Thoracic aorta (tissue), 2 donors: ENCODE measurements around the gene GALNT12. TPM values are rescaled to one million over a fixed set of nuclear protein-coding genes. Genes with fewer than 3 reads are reported as not detected.

Experiments
- ATAC-seq: fragments of 150-250 bp; one replicate; pipeline ENCODE4 v1.8.0; 2017; ENCODE audit warnings: low read depth; ENCODE audit not compliant: insufficient number of reproducible peaks, low FRiP score
- DNase-seq: peaks from one replicate; pipeline ENCODE4 v3.0.0-alpha.2; 2020; ENCODE audit warnings: low spot score
- H3K27ac ChIP-seq, 2 donors: fragments of 200-600 bp; sonication (generic); 1 replicate in 1 of 2; 2 replicates in 1 of 2; pipeline ENCODE4 v1.5.1; 2016; ENCODE audit warnings: mild to moderate bottlenecking in 2 of 2, moderate library complexity in 2 of 2
- H3K27me3 ChIP-seq: fragments of 200-600 bp; sonication (generic); replicated peaks from 2 replicates; pipeline ENCODE4 v1.6.0; 2016; ENCODE audit warnings: mild to moderate bottlenecking; ENCODE audit not compliant: insufficient read depth
- H3K36me3 ChIP-seq: fragments of 200-600 bp; sonication (generic); one replicate; pipeline ENCODE4 v1.5.1; 2016
- H3K4me1 ChIP-seq, 2 donors: fragments of 200-600 bp; sonication (generic); 1 replicate in 1 of 2; 2 replicates in 1 of 2; pipeline versions ENCODE4 v1.5.1 to v1.6.0; 2016; ENCODE audit warnings: low read depth in 2 of 2, mild to moderate bottlenecking in 1 of 2; ENCODE audit not compliant: control insufficient read depth in 1 of 2
- H3K4me3 ChIP-seq: fragments of 200-600 bp; sonication (generic); 2 replicates; pipeline ENCODE4 v1.5.1; 2016; ENCODE audit warnings: mild to moderate bottlenecking
- H3K9me3 ChIP-seq: fragments of 200-600 bp; sonication (generic); 2 replicates; pipeline ENCODE4 v1.5.1; 2016
- CTCF ChIP-seq: fragments of 200-600 bp; sonication (generic); IDR thresholded peaks from one replicate; pipeline ENCODE4 v1.5.1; 2019; ENCODE audit warnings: antibody characterized with exemption
- total RNA-seq, 2 donors: library from RNA; depleted of rRNA; stranded (reverse); fragments of >200 nt; gene quantifications; one replicate each; pipeline versions ENCODE4 v1.1.0 to v1.2.3, GENCODE V29; 2016

GALNT12 gene
- total RNA-seq, 2 donors from 2014 or later = 6.8 to 30.1 TPM

- Histone ChIP-seq H3K4me3 (no peak overlapping the region), H3K36me3 (peaks cover 43% of the 10 kb centered on the region), H3K27ac (no peak overlapping the region), H3K9me3 (no peaks in the 10 kb centered on the region), H3K27me3 (no peaks in the 10 kb centered on the region), H3K4me1 (no peaks in the 10 kb centered on the region)
- TF ChIP-seq CTCF = no peak
- no peak for DNase-seq
- no peak for ATAC-seq
Observed at GRCh38 chr9:98777618-98778017, 29.9 kb upstream of the GALNT12 start.

- DNase-seq (no peak), ATAC-seq (no peak)
- no peak overlapping the region for H3K27ac ChIP-seq
- peaks cover 38% of the 10 kb centered on the region for H3K36me3 ChIP-seq
- no peaks in the 10 kb centered on the region for H3K9me3 ChIP-seq
- H3K27me3 ChIP-seq = no peaks in the 10 kb centered on the region
- H3K4me1 ChIP-seq = no peaks in the 10 kb centered on the region
- TF ChIP-seq CTCF = no peak
- H3K4me3 ChIP-seq = no peak overlapping the region
Observed at GRCh38 chr9:98778251-98778650, 29.2 kb upstream of the GALNT12 start.

GRCh38 chr9:98778711-98779530 lies 28.5 kb upstream of the GALNT12 start:
- no peaks in the 10 kb centered on the region for H3K27me3 ChIP-seq
- ATAC-seq = no peak
- no peaks in the 10 kb centered on the region for H3K4me1 ChIP-seq
- no peak for DNase-seq
- no peak for TF ChIP-seq CTCF
- no peak overlapping the region for H3K27ac ChIP-seq
- H3K4me3 ChIP-seq = no peak overlapping the region
- H3K9me3 ChIP-seq = no peaks in the 10 kb centered on the region
- H3K36me3 ChIP-seq = peaks cover 31% of the 10 kb centered on the region

GRCh38 chr9:98780059-98780749 lies 27.3 kb upstream of the GALNT12 start:
- no peak for DNase-seq
- H3K4me1 ChIP-seq = no peaks in the 10 kb centered on the region
- no peak overlapping the region for H3K27ac ChIP-seq
- no peaks in the 10 kb centered on the region for H3K27me3 ChIP-seq
- H3K36me3 ChIP-seq = peaks cover 28% of the 10 kb centered on the region
- no peak for ATAC-seq
- H3K4me3 ChIP-seq = no peak overlapping the region
- no peak for TF ChIP-seq CTCF
- H3K9me3 ChIP-seq = no peaks in the 10 kb centered on the region

GRCh38 chr9:98781588-98782383 lies 25.7 kb upstream of the GALNT12 start:
- Histone ChIP-seq H3K27me3 (no peaks in the 10 kb centered on the region), H3K4me3 (no peak overlapping the region), H3K4me1 (no peaks in the 10 kb centered on the region), H3K27ac (no peak overlapping the region), H3K9me3 (no peaks in the 10 kb centered on the region), H3K36me3 (peaks cover 28% of the 10 kb centered on the region)
- TF ChIP-seq CTCF = no peak
- no peak for ATAC-seq
- DNase-seq = no peak
